ENCODE data around the gene RALY. TPM values are rescaled to one million over a fixed set of nuclear protein-coding genes. Genes with fewer than 3 reads are reported as not detected.

The RALY gene
- total and polyA plus RNA-seq, 2 of the 4 experiments (the other 2 are of a cell fraction): 46.2 to 115 TPM

DNA sequence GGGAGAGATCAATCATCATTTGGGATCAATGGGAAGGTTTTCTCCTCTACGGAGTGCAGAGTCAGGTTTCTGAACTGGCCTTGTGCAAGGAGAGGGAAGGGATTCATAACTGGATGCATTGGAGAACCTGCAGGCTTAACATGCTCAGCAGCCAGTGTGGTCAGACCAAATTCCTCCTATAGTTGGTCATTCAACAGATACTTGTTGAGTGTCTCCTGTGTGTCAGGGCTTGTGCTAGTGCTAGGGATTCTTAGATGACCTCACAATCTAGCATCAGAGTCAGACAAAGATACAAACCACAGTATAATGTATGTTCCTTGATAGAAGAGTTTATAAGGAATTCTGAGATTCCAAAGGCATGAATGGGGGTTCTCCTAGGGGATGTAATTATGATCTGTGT, 23.9 kb downstream of the RALY start:
- ATAC-seq (ENCODE audit: low read depth): peak; percentile 97
- H2BK5ac ChIP-seq (ENCODE audit: low read depth, low read length, poor library complexity, severe bottlenecking): peak overlapping the region; percentile 27
- BruUV-seq (replicated peaks): no TSS peak
- H2BK15ac ChIP-seq (ENCODE audit: low read depth, low read length): no peak overlapping the region
- no peak overlapping the region for H2BK20ac ChIP-seq (ENCODE audit: low read depth, low read length)
- in situ Hi-C loops (cut with MboI; ENCODE audit: low sequenced_read_pairs): no loop called here
- H3K4me2 ChIP-seq (ENCODE audit: low read depth, low read length): peak overlapping the region; percentile 28
- H3K9me1 ChIP-seq (ENCODE audit: insufficient read depth, low read length): peaks cover 38% of the 10 kb centered on the region
- no peak overlapping the region for H3K23ac ChIP-seq (ENCODE audit: low read depth, low read length)
- POLR2A ChIA-PET (ENCODE audit: unreplicated experiment): no interaction called here
- no peak overlapping the region for H3K27ac ChIP-seq (ENCODE audit: insufficient read depth, low read length)
- intact Hi-C loops (cut with micrococcal nuclease): no loop called here
- 0 out of 2 replicates have a peak, but pooled peaks cover 1% of the 10 kb centered on the region for H3K36me3 ChIP-seq (ENCODE audit: control insufficient read depth, insufficient read depth, low read length)
- no peak overlapping the region for H3K14ac ChIP-seq (replicated peaks; ENCODE audit: low read depth, low read length)
- no peak overlapping the region for H2AK9ac ChIP-seq (replicated peaks; ENCODE audit: low read depth, low read length, poor library complexity)
- no peak overlapping the region for H4K8ac ChIP-seq (ENCODE audit: low read depth in 2 of 2, low read length in 2 of 2)
- no peak overlapping the region for H3K9ac ChIP-seq (ENCODE audit: low read depth, low read length)
- TF ChIP-seq MAFK (IDR thresholded peaks at IDR 0.05; ENCODE audit: low read depth, low read length): peak; percentile 50; the same call in 1 of the 2 replicates
- no peak for TF ChIP-seq RFX5 (IDR thresholded peaks at IDR 0.05; ENCODE audit: low read depth, low read length)
- no peak; the same call in 1 of the 2 replicates for TF ChIP-seq SMC3 (IDR thresholded peaks at IDR 0.05; ENCODE audit: low read depth, low read length)
- no peak for TF ChIP-seq POLR2A (IDR thresholded peaks at IDR 0.05; ENCODE audit: low read depth, low read length)
- peak; percentile 79 for TF ChIP-seq CEBPB (IDR thresholded peaks at IDR 0.05; ENCODE audit: low read depth, low read length)
- TF ChIP-seq BHLHE40 (IDR thresholded peaks at IDR 0.05; ENCODE audit: low read depth, low read length): peak; percentile 47
- TF ChIP-seq, protein P1, sequence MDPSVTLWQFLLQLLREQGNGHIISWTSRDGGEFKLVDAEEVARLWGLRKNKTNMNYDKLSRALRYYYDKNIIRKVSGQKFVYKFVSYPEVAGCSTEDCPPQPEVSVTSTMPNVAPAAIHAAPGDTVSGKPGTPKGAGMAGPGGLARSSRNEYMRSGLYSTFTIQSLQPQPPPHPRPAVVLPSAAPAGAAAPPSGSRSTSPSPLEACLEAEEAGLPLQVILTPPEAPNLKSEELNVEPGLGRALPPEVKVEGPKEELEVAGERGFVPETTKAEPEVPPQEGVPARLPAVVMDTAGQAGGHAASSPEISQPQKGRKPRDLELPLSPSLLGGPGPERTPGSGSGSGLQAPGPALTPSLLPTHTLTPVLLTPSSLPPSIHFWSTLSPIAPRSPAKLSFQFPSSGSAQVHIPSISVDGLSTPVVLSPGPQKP (IDR thresholded peaks at IDR 0.05; ENCODE audit: borderline replicate concordance, low read depth, low read length): no peak
- no peak for TF ChIP-seq NFE2L2 (IDR thresholded peaks at IDR 0.05; ENCODE audit: low read depth, low read length)
- no peak for TF ChIP-seq CHD1 (IDR thresholded peaks at IDR 0.05; ENCODE audit: low read depth, low read length)
- peak; percentile 24; the same call in 1 of the 2 replicates for TF ChIP-seq FOS (IDR thresholded peaks at IDR 0.05; ENCODE audit: low read depth, low read length)
- H4K20me1 ChIP-seq (ENCODE audit: insufficient read depth, low read length): peaks cover 88% of the 10 kb centered on the region
- H3K9me3 ChIP-seq (ENCODE audit: control insufficient read depth, insufficient read depth, low read length): no peaks in the 10 kb centered on the region
- no peak overlapping the region for H4K5ac ChIP-seq (ENCODE audit: low read depth, low read length)
- 60% methylated on average over 1 of the region's 1 CpG; no CpG with 5 or more reads in 1 of the 2 experiments for WGBS, 2 experiments (ENCODE audit: extremely low coverage in 2 of 2, insufficient read length in 1 of 2)
- DNase-seq: peak; percentile 98
- H3K4me3 ChIP-seq (ENCODE audit: insufficient read depth, low read depth, low read length): no peak overlapping the region
- no peak overlapping the region for H2AK5ac ChIP-seq (ENCODE audit: low read depth, low read length)
- no peak overlapping the region for H4K91ac ChIP-seq (ENCODE audit: insufficient read depth, low read depth, low read length)
- dilution Hi-C loops (cut with HindIII; ENCODE audit: low sequenced_read_pairs, unreplicated experiment): no loop called here
- peaks cover 49 to 81% of the 10 kb centered on the region in 2 experiments for H3K79me1 ChIP-seq (ENCODE audit: low read depth in 1 of 2, low read length in 2 of 2)
- H2BK120ac ChIP-seq (ENCODE audit: low read depth, low read length): no peak overlapping the region
- H3K18ac ChIP-seq (ENCODE audit: low read depth, low read length): no peak overlapping the region
- H3K56ac ChIP-seq (ENCODE audit: extremely low read depth, insufficient read depth, low read length): no peak overlapping the region
- no peak overlapping the region for H2AFZ ChIP-seq (replicated peaks; ENCODE audit: low read length, poor library complexity)
- H3K4ac ChIP-seq (ENCODE audit: low read depth, low read length): 0 out of 2 replicates have a peak overlapping the region, but pooled peaks have one; percentile 26
- H3K4me1 ChIP-seq (ENCODE audit: control insufficient read depth, insufficient read depth, low read length): peaks cover 16% of the 10 kb centered on the region
- CTCF ChIA-PET: no interaction called here
- H3K27me3 ChIP-seq (ENCODE audit: control insufficient read depth, insufficient read depth, low read length): no peaks in the 10 kb centered on the region

All from IMR-90 (cell line).